Measurements from ENCODE around the gene HK3.

Gene HK3

DNA sequence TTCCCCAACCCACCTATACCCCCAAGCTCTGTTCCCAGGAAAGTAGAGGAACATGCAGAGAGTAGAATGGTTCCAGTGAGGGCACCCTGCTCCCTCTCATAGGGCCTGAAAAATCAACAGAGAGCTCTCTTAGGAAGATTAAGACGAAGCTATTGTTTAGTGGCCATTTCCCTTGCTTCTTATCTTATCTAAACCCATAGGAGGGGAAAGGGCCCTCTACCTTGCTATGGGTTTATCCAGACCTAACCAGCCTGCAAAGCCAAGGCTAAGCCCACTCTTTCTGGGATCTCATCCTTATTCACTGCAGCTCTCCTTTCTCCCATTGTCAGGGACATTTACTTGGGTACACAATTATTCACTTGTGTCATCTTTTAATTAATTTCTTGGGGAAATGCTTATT lies 39.3 kb upstream of the HK3 start:
- Histone ChIP-seq H3F3A (ENCODE audit: low read depth) (no peaks in the 10 kb centered on the region), H3K4me3 (ENCODE audit: low read length, poor library complexity, severe bottlenecking) (no peak overlapping the region), H3K27me3 (ENCODE audit: insufficient read depth, low read length, poor library complexity, severe bottlenecking) (no peaks in the 10 kb centered on the region), H3K9me3 (ENCODE audit: insufficient read depth, low read depth, low read length) (no peaks in the 10 kb centered on the region), H4K20me1 (ENCODE audit: insufficient read depth, low read length, poor library complexity, severe bottlenecking) (peaks cover 2% of the 10 kb centered on the region), H3K79me2 (ENCODE audit: insufficient read depth, low read length) (no peaks in the 10 kb centered on the region), H3K9ac (ENCODE audit: low read depth, low read length, poor library complexity, severe bottlenecking) (no peak overlapping the region), H3K36me3 (ENCODE audit: insufficient read depth, low read length) (peaks cover 6% of the 10 kb centered on the region; the same call in 1 of the 2 replicates), H3K4me2 (ENCODE audit: low read depth, low read length, poor library complexity, severe bottlenecking) (no peak overlapping the region), H3K9me2 (replicated peaks; ENCODE audit: low read depth, low read length) (no peaks in the 10 kb centered on the region), H3K4me1 (ENCODE audit: insufficient read depth, low read length, poor library complexity, severe bottlenecking) (peaks cover 5% of the 10 kb centered on the region), H2AFZ (ENCODE audit: low read length) (no peak overlapping the region)
- TF ChIP-seq EZH2phosphoT487 (IDR thresholded peaks at IDR 0.05; ENCODE audit: borderline replicate concordance): no peak
- TF ChIP-seq, protein P1, sequence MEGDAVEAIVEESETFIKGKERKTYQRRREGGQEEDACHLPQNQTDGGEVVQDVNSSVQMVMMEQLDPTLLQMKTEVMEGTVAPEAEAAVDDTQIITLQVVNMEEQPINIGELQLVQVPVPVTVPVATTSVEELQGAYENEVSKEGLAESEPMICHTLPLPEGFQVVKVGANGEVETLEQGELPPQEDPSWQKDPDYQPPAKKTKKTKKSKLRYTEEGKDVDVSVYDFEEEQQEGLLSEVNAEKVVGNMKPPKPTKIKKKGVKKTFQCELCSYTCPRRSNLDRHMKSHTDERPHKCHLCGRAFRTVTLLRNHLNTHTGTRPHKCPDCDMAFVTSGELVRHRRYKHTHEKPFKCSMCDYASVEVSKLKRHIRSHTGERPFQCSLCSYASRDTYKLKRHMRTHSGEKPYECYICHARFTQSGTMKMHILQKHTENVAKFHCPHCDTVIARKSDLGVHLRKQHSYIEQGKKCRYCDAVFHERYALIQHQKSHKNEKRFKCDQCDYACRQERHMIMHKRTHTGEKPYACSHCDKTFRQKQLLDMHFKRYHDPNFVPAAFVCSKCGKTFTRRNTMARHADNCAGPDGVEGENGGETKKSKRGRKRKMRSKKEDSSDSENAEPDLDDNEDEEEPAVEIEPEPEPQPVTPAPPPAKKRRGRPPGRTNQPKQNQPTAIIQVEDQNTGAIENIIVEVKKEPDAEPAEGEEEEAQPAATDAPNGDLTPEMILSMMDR (conservative IDR thresholded peaks at IDR 0.05; ENCODE audit: low read length): no peak

DNA sequence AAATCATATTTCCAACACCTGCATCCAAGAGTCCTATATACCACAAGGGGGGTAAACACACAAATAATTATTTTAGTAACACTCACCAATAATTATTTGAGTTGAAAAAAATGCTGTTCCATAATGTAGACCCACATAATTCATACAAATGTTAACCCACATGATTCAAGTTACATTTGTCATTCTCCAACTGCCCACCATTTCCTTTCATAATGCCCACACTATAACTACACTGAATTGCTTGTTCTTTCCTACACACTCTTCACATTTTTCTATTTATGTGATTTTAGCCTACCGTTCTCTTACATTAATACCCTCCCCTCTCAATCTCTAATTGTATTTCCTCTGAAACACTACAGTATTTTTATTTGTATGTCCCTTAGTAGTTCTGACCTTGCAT lies 35.9 kb upstream of the HK3 start:
- peaks cover 4% of the 10 kb centered on the region; the same call in 1 of the 2 replicates for H3K36me3 ChIP-seq (ENCODE audit: insufficient read depth, low read length)
- H3K27me3 ChIP-seq (ENCODE audit: insufficient read depth, low read length, poor library complexity, severe bottlenecking): no peaks in the 10 kb centered on the region
- peaks cover 2% of the 10 kb centered on the region for H4K20me1 ChIP-seq (ENCODE audit: insufficient read depth, low read length, poor library complexity, severe bottlenecking)

DNA sequence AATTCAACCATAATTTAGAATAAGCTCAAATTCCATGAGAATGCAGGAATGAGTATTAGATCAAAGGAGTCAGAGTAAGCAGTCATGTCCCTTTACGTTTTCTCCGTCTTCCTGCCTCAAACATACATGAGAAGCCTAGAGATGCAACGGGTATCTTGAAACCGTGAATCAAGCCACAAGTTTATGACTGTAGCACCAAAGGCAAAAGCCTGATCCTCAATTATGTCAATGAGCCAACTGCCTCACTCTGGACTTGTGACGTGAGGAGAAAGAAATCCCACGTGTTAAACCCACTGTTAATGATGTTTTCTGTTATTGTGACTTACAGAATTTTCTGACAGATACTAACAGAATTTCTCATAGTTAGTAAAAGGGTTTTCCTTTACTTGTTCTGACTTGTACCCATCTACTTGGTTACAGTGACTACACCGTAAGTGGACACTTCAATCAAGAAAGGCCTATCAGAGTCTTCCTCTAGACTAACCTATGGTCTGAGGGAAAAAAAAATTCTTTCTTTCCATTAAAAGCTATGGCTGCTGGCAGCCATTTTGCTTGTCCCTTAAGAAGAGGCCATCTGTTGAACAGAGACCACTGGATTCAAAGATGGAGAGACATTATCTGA lies 35.3 kb upstream of the HK3 start:
- H3K27me3 ChIP-seq (ENCODE audit: insufficient read depth, low read length, poor library complexity, severe bottlenecking): no peaks in the 10 kb centered on the region
- no peak overlapping the region for H3K4me3 ChIP-seq (ENCODE audit: low read length, poor library complexity, severe bottlenecking)
- no peak overlapping the region for H3K9ac ChIP-seq (ENCODE audit: low read depth, low read length, poor library complexity, severe bottlenecking)
- no peaks in the 10 kb centered on the region for H3K79me2 ChIP-seq (ENCODE audit: insufficient read depth, low read length)
- H2AFZ ChIP-seq (ENCODE audit: low read length): no peak overlapping the region
- no peak for TF ChIP-seq EZH2phosphoT487 (IDR thresholded peaks at IDR 0.05; ENCODE audit: borderline replicate concordance)
- TF ChIP-seq, protein P1 (conservative IDR thresholded peaks at IDR 0.05; ENCODE audit: low read length): no peak
- no peaks in the 10 kb centered on the region for H3K9me2 ChIP-seq (replicated peaks; ENCODE audit: low read depth, low read length)
- no peak overlapping the region for H3K4me2 ChIP-seq (ENCODE audit: low read depth, low read length, poor library complexity, severe bottlenecking)
- H3F3A ChIP-seq (ENCODE audit: low read depth): no peaks in the 10 kb centered on the region
- H4K20me1 ChIP-seq (ENCODE audit: insufficient read depth, low read length, poor library complexity, severe bottlenecking): peaks cover 2% of the 10 kb centered on the region
- peaks cover 5% of the 10 kb centered on the region for H3K4me1 ChIP-seq (ENCODE audit: insufficient read depth, low read length, poor library complexity, severe bottlenecking)
- H3K9me3 ChIP-seq (ENCODE audit: insufficient read depth, low read depth, low read length): no peaks in the 10 kb centered on the region
- H3K36me3 ChIP-seq (ENCODE audit: insufficient read depth, low read length): peaks cover 4% of the 10 kb centered on the region; the same call in 1 of the 2 replicates

More for the DNA sequence above, 35.9 kb upstream of the HK3 start:
- Histone ChIP-seq H3K4me3 (ENCODE audit: low read length, poor library complexity, severe bottlenecking) (no peak overlapping the region), H2AFZ (ENCODE audit: low read length) (no peak overlapping the region), H3K4me1 (ENCODE audit: insufficient read depth, low read length, poor library complexity, severe bottlenecking) (peaks cover 5% of the 10 kb centered on the region), H3F3A (ENCODE audit: low read depth) (no peaks in the 10 kb centered on the region), H3K9me2 (replicated peaks; ENCODE audit: low read depth, low read length) (no peaks in the 10 kb centered on the region), H3K9me3 (ENCODE audit: insufficient read depth, low read depth, low read length) (no peaks in the 10 kb centered on the region), H3K4me2 (ENCODE audit: low read depth, low read length, poor library complexity, severe bottlenecking) (no peak overlapping the region), H3K79me2 (ENCODE audit: insufficient read depth, low read length) (no peaks in the 10 kb centered on the region), H3K9ac (ENCODE audit: low read depth, low read length, poor library complexity, severe bottlenecking) (no peak overlapping the region)
- TF ChIP-seq, protein P1 (conservative IDR thresholded peaks at IDR 0.05; ENCODE audit: low read length): no peak
- no peak for TF ChIP-seq EZH2phosphoT487 (IDR thresholded peaks at IDR 0.05; ENCODE audit: borderline replicate concordance)
